IMR-90 (cell line): ENCODE results near the gene WDR70. TPM values are rescaled to one million over a fixed set of nuclear protein-coding genes. Genes with fewer than 3 reads are reported as not detected.

Source experiments
- ATAC-seq: fragments of 200-7000 bp; cut with Tn5 transposase; 2 replicates; pipeline ENCODE4 v1.9.1; 2020; ENCODE audit warnings: low read depth, mild to moderate bottlenecking, moderate library complexity
- BruUV-seq: library from RNA; stranded (reverse); fragments of 400-500 nt; replicated peaks from 2 replicates; lab custom pipeline; 2021; lab: Mats Ljungman, UMichigan
- CTCF ChIA-PET: fragments of 300-600 bp; formaldehyde crosslinking; extraction: SDS; loops from one replicate; lab custom pipeline; 2021; ENCODE audit warnings: antibody characterized with exemption; lab: Yijun Ruan, JAX
- POLR2A ChIA-PET: fragments of 300-600 bp; sonication (Branson Sonifier 250); formaldehyde crosslinking; loops from one replicate; lab custom pipeline; 2022; ENCODE audit warnings: antibody characterized with exemption; ENCODE audit not compliant: unreplicated experiment; lab: Charles Lee
- DNase-seq: peaks from one replicate; pipeline ENCODE4 v3.0.0; 2013
- H2AFZ ChIP-seq: replicated peaks from 2 replicates; pipeline ENCODE3; 2013; ENCODE audit warnings: low read length, mild to moderate bottlenecking; ENCODE audit not compliant: poor library complexity
- H2AK5ac ChIP-seq: 2 replicates; pipeline ENCODE4 v1.6.1; 2013; ENCODE audit warnings: low read depth, low read length, inconsistent platforms
- H2AK9ac ChIP-seq: replicated peaks from 2 replicates; pipeline ENCODE3; 2013; ENCODE audit warnings: mild to moderate bottlenecking, low read depth, low read length, moderate library complexity; ENCODE audit not compliant: poor library complexity
- H2BK120ac ChIP-seq: 2 replicates; pipeline ENCODE4 v1.6.1; 2013; ENCODE audit warnings: low read depth, low read length, inconsistent platforms
- H2BK15ac ChIP-seq: 3 replicates; pipeline ENCODE4 v1.6.1; 2013; ENCODE audit warnings: low read depth, low read length, inconsistent platforms
- H2BK20ac ChIP-seq: 2 replicates; pipeline ENCODE4 v1.6.1; 2013; ENCODE audit warnings: low read depth, mild to moderate bottlenecking, inconsistent platforms, low read length, moderate library complexity
- H2BK5ac ChIP-seq: 2 replicates; pipeline ENCODE4 v1.6.1; 2013; ENCODE audit warnings: mild to moderate bottlenecking, low read depth, low read length, inconsistent platforms; ENCODE audit not compliant: poor library complexity, severe bottlenecking
- H3K14ac ChIP-seq: replicated peaks from 2 replicates; pipeline ENCODE4 v1.6.1; 2013; ENCODE audit warnings: low read depth, low read length, inconsistent platforms
- H3K18ac ChIP-seq: 2 replicates; pipeline ENCODE4 v1.6.1; 2013; ENCODE audit warnings: low read depth, low read length, control low read depth
- H3K23ac ChIP-seq: 2 replicates; pipeline ENCODE4 v1.6.1; 2013; ENCODE audit warnings: low read depth, low read length, inconsistent platforms
- H3K27ac ChIP-seq: 2 replicates; pipeline ENCODE4 v1.5.1; 2013; ENCODE audit warnings: mild to moderate bottlenecking, control low read depth, low read length; ENCODE audit not compliant: insufficient read depth
- H3K27me3 ChIP-seq: 2 replicates; pipeline ENCODE4 v1.6.1; 2013; ENCODE audit warnings: low read length; ENCODE audit not compliant: control insufficient read depth, insufficient read depth
- H3K36me3 ChIP-seq: 2 replicates; pipeline ENCODE4 v1.6.1; 2013; ENCODE audit warnings: low read length, mixed read lengths; ENCODE audit not compliant: control insufficient read depth, insufficient read depth
- H3K4ac ChIP-seq: 2 replicates; pipeline ENCODE4 v1.6.1; 2013; ENCODE audit warnings: low read depth, low read length, inconsistent platforms
- H3K4me1 ChIP-seq: 2 replicates; pipeline ENCODE4 v1.6.1; 2013; ENCODE audit warnings: low read length, mixed read lengths; ENCODE audit not compliant: control insufficient read depth, insufficient read depth
- H3K4me2 ChIP-seq: 2 replicates; pipeline ENCODE4 v1.6.1; 2013; ENCODE audit warnings: low read depth, mild to moderate bottlenecking, control low read depth, low read length, moderate library complexity
- H3K4me3 ChIP-seq: 2 replicates; pipeline ENCODE4 v1.5.1; 2013; ENCODE audit warnings: low read depth, mild to moderate bottlenecking, control low read depth, low read length, moderate library complexity; ENCODE audit not compliant: insufficient read depth
- H3K56ac ChIP-seq: 2 replicates; pipeline ENCODE4 v1.6.1; 2013; ENCODE audit warnings: low read length, inconsistent platforms; ENCODE audit not compliant: insufficient read depth; ENCODE audit errors: extremely low read depth
- H3K79me1 ChIP-seq, 2 experiments: 2 replicates each; pipeline ENCODE4 v1.6.1; 2013; ENCODE audit warnings: low read length in 2 of 2, inconsistent platforms in 1 of 2, low read depth in 1 of 2
- H3K9ac ChIP-seq: 2 replicates; pipeline ENCODE4 v1.6.1; 2013; ENCODE audit warnings: low read depth, low read length, control low read depth
- H3K9me1 ChIP-seq: 2 replicates; pipeline ENCODE4 v1.6.1; 2013; ENCODE audit warnings: low read length, inconsistent platforms; ENCODE audit not compliant: insufficient read depth
- H3K9me3 ChIP-seq: 2 replicates; pipeline ENCODE4 v1.6.1; 2013; ENCODE audit warnings: low read length; ENCODE audit not compliant: control insufficient read depth, insufficient read depth
- H4K20me1 ChIP-seq: 2 replicates; pipeline ENCODE4 v1.6.1; 2013; ENCODE audit warnings: low read length, inconsistent platforms; ENCODE audit not compliant: insufficient read depth
- H4K5ac ChIP-seq: 2 replicates; pipeline ENCODE4 v1.6.1; 2013; ENCODE audit warnings: mild to moderate bottlenecking, low read depth, low read length, control low read depth
- H4K8ac ChIP-seq, 2 experiments: 2 replicates each; pipeline ENCODE4 v1.6.1; 2013; ENCODE audit warnings: low read depth in 2 of 2, low read length in 2 of 2, control low read depth in 1 of 2, inconsistent platforms in 1 of 2
- H4K91ac ChIP-seq: 2 replicates; pipeline ENCODE4 v1.6.1; 2013; ENCODE audit warnings: low read depth, low read length, inconsistent platforms; ENCODE audit not compliant: insufficient read depth
- CEBPB ChIP-seq: IDR thresholded peaks from 2 replicates; pipeline ENCODE4 v1.6.1; 2012; ENCODE audit warnings: low read depth, low read length, improper control_type of control experiment
- RAD21 ChIP-seq: IDR thresholded peaks from 2 replicates; pipeline ENCODE4 v1.6.1; 2012; ENCODE audit warnings: low read length, improper control_type of control experiment
- WGBS, 2 experiments: methylation state at CpG; one replicate each; pipeline versions ENCODE4 v1.1.5 to v1.1.7; 2013; ENCODE audit warnings: missing lambda C conversion rate in 2 of 2; ENCODE audit not compliant: insufficient read length in 1 of 2; ENCODE audit errors: extremely low coverage in 2 of 2; 5-methylcytosine and 5-hydroxymethylcytosine counted together
- dilution Hi-C: fragments of 300-500 bp; cut with HindIII; formaldehyde crosslinking; loops from one replicate; pipeline ENCODE4 v1.14.3; 2018; ENCODE audit warnings: low sequenced_read_pairs; ENCODE audit not compliant: unreplicated experiment
- in situ Hi-C: fragments of 300-500 bp; cut with MboI; formaldehyde crosslinking; loops from 3 replicates; pipeline ENCODE4 v1.14.3; 2019; ENCODE audit warnings: low sequenced_read_pairs, inconsistent platforms, mixed read lengths
- intact Hi-C: fragments of 100-400 bp; cut with micrococcal nuclease; formaldehyde crosslinking; loops from 2 replicates; pipeline ENCODE4 v1.10.0; 2022
- polyA plus RNA-seq, 3 experiments: library from polyadenylated mRNA; depleted of rRNA; stranded (reverse); fragments of >200 nt; gene quantifications; 2 replicates each; pipeline ENCODE4 v1.2.3, GENCODE V29; 2012; ENCODE audit warnings: low replicate concordance in 1 of 3
- total RNA-seq: library from RNA; depleted of rRNA; stranded (reverse); fragments of >200 nt; gene quantifications from 2 replicates; pipeline ENCODE4 v1.2.3, GENCODE V29; 2012

The WDR70 gene
- total and polyA plus RNA-seq, 2 of the 4 experiments (the other 2 are of a cell fraction) = 16.7 to 29.9 TPM

GRCh38 chr5:37771203-37771611, 392.1 kb downstream of the WDR70 start:
- peak overlapping the region; percentile 71 for H2BK20ac ChIP-seq
- H2BK15ac ChIP-seq = peak overlapping the region; percentile 80; the same call in 2 of the 3 replicates
- peak overlapping the region; percentile 94 for H2BK120ac ChIP-seq
- H2BK5ac ChIP-seq = peak overlapping the region; percentile 94
- no CpG with 5 or more reads among the region's 3 CpGs for WGBS, 2 experiments
- peak overlapping the region; percentile 33 for H3K56ac ChIP-seq
- peak overlapping the region; percentile 92 for H2AK5ac ChIP-seq
- H3K4me3 ChIP-seq = no peak overlapping the region
- TF ChIP-seq CEBPB = peak; percentile 51; the same call in 1 of the 2 replicates
- no peak for TF ChIP-seq RAD21
- H3K9me1 ChIP-seq = peaks cover 7% of the 10 kb centered on the region
- ChIA-PET CTCF (no interaction called here), POLR2A (no interaction called here)
- H3K27ac ChIP-seq = peak overlapping the region; percentile 83
- intact Hi-C loops (loop anchor here (5.0 kb wide), 2 partner anchors 66 to 421 kb away; no protein-coding TSS in a partner anchor), in situ Hi-C loops (no loop called here), dilution Hi-C loops (no loop called here)
- H3K4me2 ChIP-seq = peak overlapping the region; percentile 66
- peak overlapping the region; percentile 10 for H2AK9ac ChIP-seq
- H3K27me3 ChIP-seq = no peaks in the 10 kb centered on the region
- H3K36me3 ChIP-seq = no peaks in the 10 kb centered on the region
- BruUV-seq = no TSS peak
- H4K20me1 ChIP-seq = peaks cover 6% of the 10 kb centered on the region
- peaks cover 21% of the 10 kb centered on the region for H3K4me1 ChIP-seq
- H4K91ac ChIP-seq = peak overlapping the region; percentile 88
- peak; percentile 32 for ATAC-seq
- peak overlapping the region; percentile 9; the same call in 1 of the 2 replicates for H4K5ac ChIP-seq
- H4K8ac ChIP-seq = peak overlapping the region; percentile 35 to 73; a peak in 3 of 4 replicates
- peak overlapping the region; percentile 85 for H3K23ac ChIP-seq
- H3K18ac ChIP-seq = peak overlapping the region; percentile 61
- peak overlapping the region; percentile 93 for H3K4ac ChIP-seq
- peak overlapping the region; percentile 15 for H2AFZ ChIP-seq
- no peaks in the 10 kb centered on the region for H3K79me1 ChIP-seq
- DNase-seq = no peak
- H3K9ac ChIP-seq = peak overlapping the region; percentile 41; the same call in 1 of the 2 replicates
- peak overlapping the region; percentile 87 for H3K14ac ChIP-seq
- no peaks in the 10 kb centered on the region for H3K9me3 ChIP-seq
